HCT116 (cell line): ENCODE results near the gene ZFR2. TPM values are rescaled to one million over a fixed set of nuclear protein-coding genes. Genes with fewer than 3 reads are reported as not detected.
A peak's percentile ranks its signal among the peaks of the same experiment; 100 is the strongest.

Experiments
- ATAC-seq: fragments of 200-7000 bp; cut with Tn5 transposase; 2 replicates; pipeline ENCODE4 v1.9.1; 2020; ENCODE audit warnings: mild to moderate bottlenecking, moderate library complexity
- Bru-seq: library from RNA; stranded (reverse); fragments of 400-500 nt; gene quantifications from one replicate; lab custom pipeline; 2021; lab: Mats Ljungman, UMichigan
- BruChase-seq, 2 experiments: library from RNA; stranded (reverse); fragments of 400-500 nt; gene quantifications; one replicate each; lab custom pipeline; 2021; lab: Mats Ljungman, UMichigan
- BruUV-seq: library from RNA; stranded (reverse); fragments of 400-500 nt; replicated peaks from 2 replicates; lab custom pipeline; 2021; lab: Mats Ljungman, UMichigan
- CTCF ChIA-PET: fragments of 300-600 bp; sonication (Branson Sonifier 250); formaldehyde crosslinking; loops from one replicate; lab custom pipeline; 2021; ENCODE audit warnings: antibody characterized with exemption; lab: Charles Lee
- POLR2A ChIA-PET: fragments of 300-600, 350-600 bp; sonication (Branson Sonifier 250); formaldehyde crosslinking; loops from one replicate; lab custom pipeline; 2021; ENCODE audit warnings: antibody characterized with exemption; lab: Charles Lee
- RAD21 ChIA-PET, 2 experiments: fragments of 300-600 bp; sonication (Branson Sonifier 250); formaldehyde crosslinking; loops; one replicate each; lab custom pipeline; 2023; ENCODE audit warnings: low total read pairs in 2 of 2; ENCODE audit not compliant: uncharacterized antibody in 2 of 2, unreplicated experiment in 2 of 2, low non-redundant PET in 1 of 2; lab: Charles Lee
- DNase-seq: peaks from one replicate; pipeline ENCODE4 v3.0.0-alpha.2; 2010; ENCODE audit warnings: low read depth, low spot score
- H2AFZ ChIP-seq: fragments of 200-600 bp; shearing (Covaris generic), sonication (generic); 2 replicates; pipeline ENCODE4 v1.6.1; 2017; ENCODE audit warnings: low read depth, mixed run types, mixed read lengths, antibody characterized with exemption, low read length; ENCODE audit not compliant: poor library complexity, severe bottlenecking
- H3K27ac ChIP-seq: 2 replicates; pipeline ENCODE4 v1.5.1; 2012; ENCODE audit warnings: low read depth, low read length
- H3K27me3 ChIP-seq: fragments of 200-600 bp; sonication (generic); 2 replicates; pipeline ENCODE4 v1.6.1; 2016; ENCODE audit warnings: mixed run types, low read length, mixed read lengths; ENCODE audit not compliant: insufficient read depth
- H3K36me3 ChIP-seq, 2 experiments: fragments of 200-500 bp in 1 of 2; fragments of 200-600 bp in 1 of 2; sonication (Bioruptor generic) in 1 of 2; sonication (generic) in 1 of 2; 2 replicates each; pipeline versions ENCODE4 v1.5.1 to v1.6.1; 2014 to 2016; ENCODE audit warnings: low read length in 2 of 2, inconsistent platforms in 1 of 2, mixed read lengths in 1 of 2, mixed run types in 1 of 2; ENCODE audit not compliant: insufficient read depth in 2 of 2, control insufficient read depth in 1 of 2
- H3K4me1 ChIP-seq, 2 experiments: fragments of 200-600 bp in 1 of 2; sonication (generic) in 1 of 2; 2 replicates each; pipeline versions ENCODE4 v1.5.1 to v1.6.1; 2012 to 2017; ENCODE audit warnings: low read length in 2 of 2, inconsistent platforms in 1 of 2, mild to moderate bottlenecking in 1 of 2, mixed read lengths in 1 of 2, mixed run types in 1 of 2, moderate library complexity in 1 of 2; ENCODE audit not compliant: insufficient read depth in 2 of 2, control insufficient read depth in 1 of 2
- H3K4me2 ChIP-seq: fragments of 200-600 bp; sonication (generic); 2 replicates; pipeline ENCODE4 v1.6.1; 2017; ENCODE audit warnings: mixed run types, low read length, mixed read lengths
- H3K4me3 ChIP-seq, 2 experiments: fragments of 200-600 bp in 1 of 2; sonication (generic) in 1 of 2; replicated peaks in 1 of 2; 2 replicates each; pipeline ENCODE4 v1.5.1; 2011 to 2016; ENCODE audit warnings: low read length in 2 of 2, control low read depth in 1 of 2, low read depth in 1 of 2, mild to moderate bottlenecking in 1 of 2, mixed read lengths in 1 of 2, mixed run types in 1 of 2
- H3K79me2 ChIP-seq: fragments of 200-600 bp; sonication (generic); 2 replicates; pipeline ENCODE4 v1.6.1; 2017; ENCODE audit warnings: mild to moderate bottlenecking, mixed run types, low read length, moderate library complexity, mixed read lengths; ENCODE audit not compliant: insufficient read depth
- H3K9ac ChIP-seq: fragments of 200-600 bp; sonication (generic); 2 replicates; pipeline ENCODE4 v1.6.1; 2016; ENCODE audit warnings: low read length, mixed read lengths
- H3K9me2 ChIP-seq: fragments of 200-600 bp; sonication (generic), shearing (Covaris generic); 2 replicates; pipeline ENCODE4 v1.6.1; 2017; ENCODE audit warnings: mixed run types, mild to moderate bottlenecking, moderate library complexity; ENCODE audit not compliant: insufficient read depth
- H3K9me3 ChIP-seq, 2 experiments: fragments of 200-500 bp in 1 of 2; fragments of 200-600 bp in 1 of 2; sonication (Bioruptor generic) in 1 of 2; sonication (generic) in 1 of 2; 2 replicates each; pipeline ENCODE4 v1.6.1; 2014 to 2017; ENCODE audit warnings: low read length in 2 of 2, mixed read lengths in 2 of 2, inconsistent platforms in 1 of 2, low read depth in 1 of 2, mild to moderate bottlenecking in 1 of 2, mixed run types in 1 of 2, moderate library complexity in 1 of 2; ENCODE audit not compliant: control insufficient read depth in 1 of 2, insufficient read depth in 1 of 2
- H4K20me1 ChIP-seq: fragments of 200-600 bp; sonication (generic), shearing (Covaris generic); 2 replicates; pipeline ENCODE4 v1.6.1; 2017; ENCODE audit warnings: mixed run types, mild to moderate bottlenecking, moderate library complexity; ENCODE audit not compliant: insufficient read depth
- CBX3 ChIP-seq: IDR thresholded peaks from 2 replicates; pipeline ENCODE4 v1.6.1; 2012; ENCODE audit warnings: low read depth
- CEBPB ChIP-seq: IDR thresholded peaks from 2 replicates; pipeline ENCODE4 v1.6.1; 2012; ENCODE audit warnings: low read depth
- CTCF ChIP-seq, 3 experiments: fragments of 200-600 bp in 1 of 3; sonication (generic) in 1 of 3; IDR thresholded peaks in 2 of 3; conservative IDR thresholded peaks in 1 of 3; 2 replicates each; pipeline ENCODE4 v1.5.1; 2012 to 2017; ENCODE audit warnings: low read depth in 2 of 3, low read length in 2 of 3, antibody characterized with exemption in 1 of 3, borderline replicate concordance in 1 of 3, control low read depth in 1 of 3, mild to moderate bottlenecking in 1 of 3, mixed read lengths in 1 of 3, mixed run types in 1 of 3, moderate library complexity in 1 of 3; ENCODE audit not compliant: insufficient read depth in 1 of 3
- ELF1 ChIP-seq: IDR thresholded peaks from 2 replicates; pipeline ENCODE4 v1.6.1; 2012; ENCODE audit warnings: low read depth, borderline replicate concordance
- EZH2phosphoT487 ChIP-seq: fragments of 200-600 bp; IDR thresholded peaks from 2 replicates; pipeline ENCODE4 v1.6.1; 2018; ENCODE audit warnings: antibody characterized with exemption, borderline replicate concordance
- FOSL1 ChIP-seq: IDR thresholded peaks from 2 replicates; pipeline ENCODE4 v1.6.1; 2012; ENCODE audit warnings: low read depth
- POLR2A ChIP-seq: IDR thresholded peaks from 2 replicates; pipeline ENCODE4 v1.7.0; 2011; ENCODE audit warnings: borderline replicate concordance; ENCODE audit not compliant: insufficient read depth, insufficient read length; ENCODE audit errors: extremely low read depth
- POLR2AphosphoS5 ChIP-seq: IDR thresholded peaks from 2 replicates; pipeline ENCODE4 v1.6.1; 2011; ENCODE audit warnings: mild to moderate bottlenecking, low read depth, low read length, moderate library complexity
- RAD21 ChIP-seq: IDR thresholded peaks from 2 replicates; pipeline ENCODE4 v1.6.1; 2012; ENCODE audit warnings: low read depth, mild to moderate bottlenecking
- SRF ChIP-seq: IDR thresholded peaks from 2 replicates; pipeline ENCODE4 v1.6.1; 2012; ENCODE audit warnings: low read depth
- TCF7L2 ChIP-seq: IDR thresholded peaks from 2 replicates; pipeline ENCODE4 v1.7.0; 2011; ENCODE audit warnings: borderline replicate concordance, inconsistent platforms; ENCODE audit not compliant: insufficient read depth, insufficient read length; ENCODE audit errors: extremely low read depth
- YY1 ChIP-seq: IDR thresholded peaks from 2 replicates; pipeline ENCODE4 v1.6.1; 2011; ENCODE audit warnings: low read length, low read depth, moderate library complexity, mild to moderate bottlenecking; ENCODE audit not compliant: insufficient replicate concordance; ENCODE audit errors: extremely low read depth
- ZFX ChIP-seq: fragments of 450-650 bp; IDR thresholded peaks from 2 replicates; pipeline ENCODE4 v1.6.1; 2017
- ZNF274 ChIP-seq: fragments of 200-500 bp; sonication (Bioruptor generic); IDR thresholded peaks from 2 replicates; pipeline ENCODE4 v1.6.1; 2014; ENCODE audit warnings: mild to moderate bottlenecking, low read depth, low read length, inconsistent platforms
- intact Hi-C: fragments of 100-400 bp; cut with micrococcal nuclease; formaldehyde crosslinking; loops from 2 replicates; pipeline ENCODE4 v1.10.0; 2022
- long read RNA-seq: library from polyadenylated mRNA; unstranded; transcript quantifications from one replicate; pipeline ENCODE4 v2.0.0, GENCODE V29; 2021; ENCODE audit not compliant: unreplicated experiment
- polyA plus RNA-seq: library from polyadenylated mRNA; unstranded; fragments of >200 nt; gene quantifications from 2 replicates; pipeline ENCODE4 v1.2.1, GENCODE V29; 2012; ENCODE audit warnings: missing spikeins
- total RNA-seq: library from RNA; stranded (reverse); gene quantifications from one replicate; pipeline ENCODE4 v1.2.1, GENCODE V29; 2021; ENCODE audit not compliant: unreplicated experiment
- TF ChIP-seq, protein P1 (sequence below): IDR thresholded peaks from 2 replicates; pipeline ENCODE4 v1.6.1; 2012
- TF ChIP-seq, protein P2 (sequence below): IDR thresholded peaks from 2 replicates; pipeline ENCODE4 v1.6.1; 2011; ENCODE audit warnings: mild to moderate bottlenecking, low read length, moderate library complexity; ENCODE audit not compliant: insufficient replicate concordance; ENCODE audit errors: extremely low read depth
- TF ChIP-seq, protein P3 (sequence below): IDR thresholded peaks from 2 replicates; pipeline ENCODE4 v1.6.1; 2012; ENCODE audit warnings: low read depth

The ZFR2 gene
- total RNA-seq (0.34 TPM), Bru-seq, nascent RNA (percentile 7 among the genes with signal in this experiment), BruChase-seq, experiment 1, labeled RNA remaining after a 6-hour chase (percentile 8 among the genes with signal in this experiment), BruChase-seq, experiment 2, labeled RNA remaining after a 2-hour chase (percentile 4 among the genes with signal in this experiment)
- polyA plus RNA-seq = 0.02 and 0.03 TPM in 2 replicates
- long read RNA-seq = 0 reads

DNA sequence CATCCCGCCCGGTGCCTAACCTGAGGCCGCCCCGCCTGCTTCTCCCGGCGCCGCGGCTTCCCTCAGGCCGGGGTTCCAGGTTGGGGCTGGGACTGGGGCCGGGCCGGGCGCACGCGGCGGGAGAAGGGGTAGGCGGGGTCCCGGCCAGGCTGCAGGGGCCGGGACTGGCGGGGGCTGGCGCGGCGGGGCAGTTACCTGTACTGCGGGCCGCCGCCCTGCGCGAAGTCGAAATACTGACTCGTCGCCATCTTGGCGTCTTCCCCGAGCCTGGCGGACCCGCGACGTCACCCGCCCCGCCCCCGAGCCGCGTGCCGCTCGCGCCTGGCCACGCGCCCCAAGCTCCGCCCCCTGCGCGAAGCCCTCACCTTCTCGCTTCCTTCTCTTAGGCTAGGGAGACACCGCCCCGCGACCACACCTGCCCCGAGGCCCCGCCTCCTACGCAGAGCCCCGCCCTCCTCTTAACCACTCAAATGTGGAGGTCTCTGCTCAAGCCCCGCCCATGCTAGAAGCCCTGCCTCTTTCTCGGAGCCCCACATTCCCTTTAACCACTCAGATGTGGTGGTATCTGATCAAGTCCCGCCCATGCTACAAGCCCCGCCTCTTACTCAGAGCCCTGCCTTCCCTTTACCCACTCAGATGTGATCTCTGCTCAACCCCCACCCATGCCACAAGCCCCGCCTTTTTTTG lies at the start of gene ZFR2:
ZFR2 (minus strand) TSS at position 269 of the 687 bp plus-strand sequence; CDS start at position 248, 21 bp downstream.
- Histone ChIP-seq H3K4me1 (no peaks in the 10 kb centered on the region), H4K20me1 (no peaks in the 10 kb centered on the region), H3K9ac (no peak within 1 kb of the TSS), H3K4me3 (no peak within 1 kb of the TSS), H3K27ac (no peak within 1 kb of the TSS), H3K27me3 (peaks cover 3% of the 10 kb centered on the region; the same call in 1 of the 2 replicates), H3K36me3 (no peaks in the 10 kb centered on the region), H3K9me3 (no peaks in the 10 kb centered on the region), H3K9me2 (no peaks in the 10 kb centered on the region), H3K4me2 (no peak within 1 kb of the TSS), H2AFZ (no peak within 1 kb of the TSS), H3K79me2 (no peaks in the 10 kb centered on the region)
- ATAC-seq = peak; percentile 84
- POLR2A ChIA-PET = no interaction called here
- CTCF ChIA-PET = no interaction called here
- RAD21 ChIA-PET = no interaction called here
- intact Hi-C loops = no loop called here
- no TSS peak for BruUV-seq
- TF ChIP-seq, protein P1, sequence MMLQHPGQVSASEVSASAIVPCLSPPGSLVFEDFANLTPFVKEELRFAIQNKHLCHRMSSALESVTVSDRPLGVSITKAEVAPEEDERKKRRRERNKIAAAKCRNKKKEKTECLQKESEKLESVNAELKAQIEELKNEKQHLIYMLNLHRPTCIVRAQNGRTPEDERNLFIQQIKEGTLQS = no peak
- TF ChIP-seq TCF7L2 (no peak), SRF (no peak), ZFX (no peak), EZH2phosphoT487 (no peak), CTCF (IDR thresholded peaks at IDR 0.05 in 2 of 3, conservative IDR thresholded peaks at IDR 0.05 in 1 of 3; ENCODE audit: borderline replicate concordance in 1 of 3, insufficient read depth in 1 of 3, low read depth in 2 of 3, low read length in 2 of 3) (no peak), CEBPB (no peak), POLR2AphosphoS5 (no peak), POLR2A (no peak), CBX3 (no peak), FOSL1 (no peak), RAD21 (no peak), ZNF274 (no peak), ELF1 (no peak), YY1 (no peak)
- TF ChIP-seq, protein P2, sequence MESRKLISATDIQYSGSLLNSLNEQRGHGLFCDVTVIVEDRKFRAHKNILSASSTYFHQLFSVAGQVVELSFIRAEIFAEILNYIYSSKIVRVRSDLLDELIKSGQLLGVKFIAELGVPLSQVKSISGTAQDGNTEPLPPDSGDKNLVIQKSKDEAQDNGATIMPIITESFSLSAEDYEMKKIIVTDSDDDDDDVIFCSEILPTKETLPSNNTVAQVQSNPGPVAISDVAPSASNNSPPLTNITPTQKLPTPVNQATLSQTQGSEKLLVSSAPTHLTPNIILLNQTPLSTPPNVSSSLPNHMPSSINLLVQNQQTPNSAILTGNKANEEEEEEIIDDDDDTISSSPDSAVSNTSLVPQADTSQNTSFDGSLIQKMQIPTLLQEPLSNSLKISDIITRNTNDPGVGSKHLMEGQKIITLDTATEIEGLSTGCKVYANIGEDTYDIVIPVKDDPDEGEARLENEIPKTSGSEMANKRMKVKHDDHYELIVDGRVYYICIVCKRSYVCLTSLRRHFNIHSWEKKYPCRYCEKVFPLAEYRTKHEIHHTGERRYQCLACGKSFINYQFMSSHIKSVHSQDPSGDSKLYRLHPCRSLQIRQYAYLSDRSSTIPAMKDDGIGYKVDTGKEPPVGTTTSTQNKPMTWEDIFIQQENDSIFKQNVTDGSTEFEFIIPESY = no peak
- TF ChIP-seq, protein P3, sequence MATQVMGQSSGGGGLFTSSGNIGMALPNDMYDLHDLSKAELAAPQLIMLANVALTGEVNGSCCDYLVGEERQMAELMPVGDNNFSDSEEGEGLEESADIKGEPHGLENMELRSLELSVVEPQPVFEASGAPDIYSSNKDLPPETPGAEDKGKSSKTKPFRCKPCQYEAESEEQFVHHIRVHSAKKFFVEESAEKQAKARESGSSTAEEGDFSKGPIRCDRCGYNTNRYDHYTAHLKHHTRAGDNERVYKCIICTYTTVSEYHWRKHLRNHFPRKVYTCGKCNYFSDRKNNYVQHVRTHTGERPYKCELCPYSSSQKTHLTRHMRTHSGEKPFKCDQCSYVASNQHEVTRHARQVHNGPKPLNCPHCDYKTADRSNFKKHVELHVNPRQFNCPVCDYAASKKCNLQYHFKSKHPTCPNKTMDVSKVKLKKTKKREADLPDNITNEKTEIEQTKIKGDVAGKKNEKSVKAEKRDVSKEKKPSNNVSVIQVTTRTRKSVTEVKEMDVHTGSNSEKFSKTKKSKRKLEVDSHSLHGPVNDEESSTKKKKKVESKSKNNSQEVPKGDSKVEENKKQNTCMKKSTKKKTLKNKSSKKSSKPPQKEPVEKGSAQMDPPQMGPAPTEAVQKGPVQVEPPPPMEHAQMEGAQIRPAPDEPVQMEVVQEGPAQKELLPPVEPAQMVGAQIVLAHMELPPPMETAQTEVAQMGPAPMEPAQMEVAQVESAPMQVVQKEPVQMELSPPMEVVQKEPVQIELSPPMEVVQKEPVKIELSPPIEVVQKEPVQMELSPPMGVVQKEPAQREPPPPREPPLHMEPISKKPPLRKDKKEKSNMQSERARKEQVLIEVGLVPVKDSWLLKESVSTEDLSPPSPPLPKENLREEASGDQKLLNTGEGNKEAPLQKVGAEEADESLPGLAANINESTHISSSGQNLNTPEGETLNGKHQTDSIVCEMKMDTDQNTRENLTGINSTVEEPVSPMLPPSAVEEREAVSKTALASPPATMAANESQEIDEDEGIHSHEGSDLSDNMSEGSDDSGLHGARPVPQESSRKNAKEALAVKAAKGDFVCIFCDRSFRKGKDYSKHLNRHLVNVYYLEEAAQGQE = no peak
- TF ChIP-seq, all 23 proteins: peak for 0
- DNase-seq = peak; percentile 36
